BE2C (cell line): Measurements from ENCODE around the gene SERPINC1.
A peak's percentile ranks its signal among the peaks of the same experiment; 100 is the strongest.

ENCODE experiments used
- DNase-seq: peaks from one replicate; pipeline ENCODE4 v3.0.0-alpha.2; 2020
- H3K27me3 ChIP-seq: fragments of 250-450 bp; sonication (Bioruptor Pico); 2 replicates; pipeline ENCODE4 v1.5.1; 2020; ENCODE audit warnings: mild to moderate bottlenecking
- H3K36me3 ChIP-seq: fragments of 250-450 bp; sonication (Bioruptor Pico); 2 replicates; pipeline ENCODE4 v1.5.1; 2020; ENCODE audit warnings: mild to moderate bottlenecking
- H3K4me1 ChIP-seq: fragments of 250-450 bp; sonication (Bioruptor Pico); 2 replicates; pipeline ENCODE4 v1.5.1; 2020
- H3K4me3 ChIP-seq: 2 replicates; pipeline ENCODE4 v1.5.1; 2011; ENCODE audit warnings: low read depth, low read length
- H3K9me3 ChIP-seq: fragments of 250-450 bp; sonication (Bioruptor Pico); 2 replicates; pipeline ENCODE4 v1.5.1; 2020
- CTCF ChIP-seq: IDR thresholded peaks from 2 replicates; pipeline ENCODE4 v1.5.1; 2012; ENCODE audit warnings: mild to moderate bottlenecking, low read depth, low read length

The SERPINC1 gene

GRCh38 chr1:173876732-173877131 lies 40.4 kb downstream of the SERPINC1 start:
- peaks cover 5% of the 10 kb centered on the region for H3K36me3 ChIP-seq
- no peaks in the 10 kb centered on the region for H3K4me1 ChIP-seq
- H3K4me3 ChIP-seq = no peak overlapping the region
- no peaks in the 10 kb centered on the region for H3K9me3 ChIP-seq
- TF ChIP-seq CTCF = no peak
- H3K27me3 ChIP-seq = no peaks in the 10 kb centered on the region; the same call in 1 of the 2 replicates
- DNase-seq = no peak

- H3K4me1 ChIP-seq = peaks cover 12% of the 10 kb centered on the region
- TF ChIP-seq CTCF = peak; percentile 3; the same call in 1 of the 2 replicates
- H3K36me3 ChIP-seq = peaks cover 12% of the 10 kb centered on the region
- H3K27me3 ChIP-seq = no peaks in the 10 kb centered on the region
- no peak overlapping the region for H3K4me3 ChIP-seq
- no peak for DNase-seq
- no peaks in the 10 kb centered on the region for H3K9me3 ChIP-seq
Observed at GRCh38 chr1:173871500-173871899, 45.6 kb downstream of the SERPINC1 start.

GRCh38 chr1:173871091-173871490 lies 46.0 kb downstream of the SERPINC1 start:
- Histone ChIP-seq H3K4me3 (no peak overlapping the region), H3K36me3 (peaks cover 16% of the 10 kb centered on the region), H3K27me3 (no peaks in the 10 kb centered on the region), H3K9me3 (no peaks in the 10 kb centered on the region), H3K4me1 (peaks cover 12% of the 10 kb centered on the region)
- TF ChIP-seq CTCF = no peak
- no peak for DNase-seq

- no peak for TF ChIP-seq CTCF
- Histone ChIP-seq H3K36me3 (peaks cover 22% of the 10 kb centered on the region), H3K27me3 (no peaks in the 10 kb centered on the region), H3K4me3 (peak overlapping the region; percentile 95), H3K4me1 (peaks cover 12% of the 10 kb centered on the region), H3K9me3 (no peaks in the 10 kb centered on the region)
- peak; percentile 31 for DNase-seq
Observed at GRCh38 chr1:173870252-173871075, 46.7 kb downstream of the SERPINC1 start.

- DNase-seq = no peak
- no peak for TF ChIP-seq CTCF
- no peaks in the 10 kb centered on the region for H3K27me3 ChIP-seq
- peaks cover 12% of the 10 kb centered on the region for H3K4me1 ChIP-seq
- H3K36me3 ChIP-seq = peaks cover 37% of the 10 kb centered on the region
- no peaks in the 10 kb centered on the region for H3K9me3 ChIP-seq
- peak overlapping the region; percentile 95 for H3K4me3 ChIP-seq
Observed at GRCh38 chr1:173869021-173869359, 48.1 kb downstream of the SERPINC1 start.

GRCh38 chr1:173868266-173869020 lies 48.7 kb downstream of the SERPINC1 start, which contains the start of gene ZBTB37:
TSS of gene ZBTB37 (plus strand) at chr1:173868380. CDS start at chr1:173870226, 1,846 bp downstream.
- no peaks in the 10 kb centered on the region for H3K9me3 ChIP-seq
- DNase-seq = peak; percentile 92
- H3K36me3 ChIP-seq = peaks cover 43% of the 10 kb centered on the region
- peaks cover 12% of the 10 kb centered on the region for H3K4me1 ChIP-seq
- no peaks in the 10 kb centered on the region for H3K27me3 ChIP-seq
- TF ChIP-seq CTCF = no peak
- peak within 1 kb of the TSS; percentile 95 for H3K4me3 ChIP-seq
